GM12891 (cell line): Measurements from ENCODE around the gene IL20RA.

Experiments
- DNase-seq: peaks from one replicate; pipeline ENCODE4 v3.0.0; 2011; ENCODE audit warnings: low spot score; ENCODE audit not compliant: insufficient read length
- FAIRE-seq: peaks from 2 replicates; lab custom pipeline; 2011; peaks lifted over from hg19 to GRCh38; lab: Jason Lieb, UNC
- PAX5 ChIP-seq: IDR thresholded peaks from 2 replicates; pipeline ENCODE4 v1.6.1; 2011; ENCODE audit warnings: low read length, moderate library complexity, mild to moderate bottlenecking; ENCODE audit not compliant: insufficient read depth, severe bottlenecking
- POLR2A ChIP-seq: IDR thresholded peaks from 2 replicates; pipeline ENCODE4 v1.6.1; 2011; ENCODE audit warnings: low read depth, low read length, control low read depth
- POLR2AphosphoS5 ChIP-seq: IDR thresholded peaks from 2 replicates; pipeline ENCODE4 v1.6.1; 2011; ENCODE audit warnings: low read depth, low read length, control low read depth
- POU2F2 ChIP-seq: IDR thresholded peaks from 2 replicates; pipeline ENCODE4 v1.6.1; 2011; ENCODE audit warnings: low read depth, mild to moderate bottlenecking, control low read depth, low read length, moderate library complexity
- SPI1 ChIP-seq: IDR thresholded peaks from 2 replicates; pipeline ENCODE4 v1.6.1; 2011; ENCODE audit warnings: low read depth, low read length, control low read depth
- TAF1 ChIP-seq: IDR thresholded peaks from 2 replicates; pipeline ENCODE4 v1.6.1; 2011; ENCODE audit warnings: low read depth, low read length, control low read depth

Gene IL20RA

DNA sequence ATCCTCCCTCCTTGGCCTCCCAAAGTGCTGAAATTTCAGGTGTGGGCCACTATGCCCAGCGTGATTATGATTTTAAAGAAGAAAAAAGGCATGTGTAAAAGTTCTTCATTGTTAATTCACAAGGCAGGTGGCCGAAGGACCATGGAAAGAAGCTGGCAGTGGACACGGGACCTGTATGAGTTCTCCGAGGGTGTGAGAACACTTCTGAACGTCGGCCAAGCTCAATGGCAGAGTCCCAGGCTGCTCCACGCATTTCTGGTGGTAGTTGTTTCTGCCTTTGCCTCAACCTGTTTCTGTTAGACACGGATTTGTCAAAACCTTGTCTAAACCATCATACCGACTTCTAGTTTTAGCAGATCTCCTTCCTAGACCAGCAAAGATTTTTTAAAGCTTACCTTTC, 36.6 kb downstream of the IL20RA start:
- DNase-seq (no peak), FAIRE-seq (no peak)
- no peak for TF ChIP-seq POLR2AphosphoS5
- no peak for TF ChIP-seq POU2F2
- TF ChIP-seq SPI1 = no peak
- no peak for TF ChIP-seq TAF1
- no peak for TF ChIP-seq PAX5
- no peak for TF ChIP-seq POLR2A

DNA sequence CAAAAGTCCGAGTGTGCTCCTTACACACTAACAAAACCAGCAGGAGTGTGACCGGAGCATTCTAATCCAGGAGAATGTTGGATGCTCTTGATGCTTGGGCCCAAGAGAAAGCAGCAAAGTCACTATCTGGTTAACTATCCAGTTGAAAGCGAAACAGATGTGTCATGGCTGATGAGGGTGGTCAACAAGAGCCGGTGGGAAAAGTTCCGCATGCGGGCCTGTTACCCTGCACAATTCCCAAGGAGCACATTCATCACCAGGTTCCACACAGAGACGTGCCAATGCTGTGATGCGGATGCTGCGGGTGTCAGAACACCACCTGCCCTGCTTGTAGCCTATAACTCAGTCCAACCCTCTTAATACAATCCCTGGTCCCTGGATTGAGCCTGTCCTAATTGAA, 38.7 kb downstream of the IL20RA start:
- TF ChIP-seq POU2F2 (no peak), POLR2A (no peak)
- DNase-seq (no peak), FAIRE-seq (no peak)

DNA sequence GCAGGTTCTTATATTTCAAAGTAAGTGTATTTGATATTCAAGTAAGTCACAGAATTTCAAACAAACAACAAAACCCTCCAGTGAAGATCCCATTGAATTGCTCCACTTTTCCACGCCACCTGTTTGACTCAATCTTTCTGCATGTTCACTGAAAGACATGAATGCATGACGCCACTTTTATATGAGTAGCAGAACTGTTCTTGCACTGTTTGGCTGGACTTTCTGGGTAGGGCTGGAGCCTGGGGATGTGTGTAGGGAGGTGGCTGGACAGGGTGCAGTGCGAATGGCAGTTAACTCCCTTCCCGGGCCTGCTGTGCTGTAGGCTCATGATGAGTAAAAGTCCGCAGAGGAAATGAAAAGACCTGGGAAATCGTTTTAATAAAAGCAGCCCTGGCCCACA, 39.7 kb downstream of the IL20RA start:
- FAIRE-seq = no peak

DNA sequence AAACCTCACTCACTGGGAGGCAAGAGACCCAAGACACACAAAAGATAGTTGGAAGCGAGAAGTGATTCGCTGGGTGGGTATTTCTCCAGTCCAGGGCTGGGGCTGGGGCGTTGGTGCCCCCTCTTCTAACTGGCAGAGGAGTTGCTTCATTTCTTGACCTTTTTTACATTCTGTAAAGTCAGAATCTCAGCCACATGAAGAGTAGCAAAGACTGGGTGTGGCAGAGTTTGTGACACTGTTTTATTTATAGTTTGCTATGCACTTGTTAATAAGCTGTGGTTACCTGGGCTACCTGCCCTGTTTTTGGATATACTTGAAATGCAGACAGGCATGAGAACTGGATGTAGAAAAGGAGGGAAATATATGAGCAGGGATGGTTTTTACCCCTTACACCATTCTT, 42.3 kb downstream of the IL20RA start:
- no peak for FAIRE-seq
- DNase-seq = no peak
- TF ChIP-seq SPI1 = no peak
- TF ChIP-seq POLR2A = no peak
- no peak for TF ChIP-seq POLR2AphosphoS5
- TF ChIP-seq POU2F2 = no peak
- TF ChIP-seq PAX5 = no peak
- no peak for TF ChIP-seq TAF1

More for the DNA sequence above, 39.7 kb downstream of the IL20RA start:
- TF ChIP-seq POU2F2 = no peak
- TF ChIP-seq POLR2A = no peak
- TF ChIP-seq TAF1 = no peak
- TF ChIP-seq SPI1 = no peak
- TF ChIP-seq PAX5 = no peak
- no peak for TF ChIP-seq POLR2AphosphoS5
- no peak for DNase-seq

DNA sequence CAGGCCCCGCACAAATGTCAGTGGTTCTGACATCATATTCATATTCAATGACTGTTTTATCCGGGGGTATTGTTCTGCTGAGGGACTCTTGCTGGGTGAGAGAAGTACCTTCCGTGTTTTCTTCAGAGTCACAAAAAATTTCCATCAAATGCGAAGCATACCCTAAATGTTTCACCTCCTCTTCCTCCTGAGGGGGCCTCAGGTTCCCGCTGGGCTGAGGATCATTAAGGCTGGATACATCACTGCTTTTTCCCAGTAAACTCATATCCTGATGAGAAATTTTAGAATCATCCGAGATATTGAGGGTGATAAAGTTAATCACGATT, 42.8 kb downstream of the IL20RA start:
- FAIRE-seq (no peak), DNase-seq (no peak)
- TF ChIP-seq POU2F2 (no peak), TAF1 (no peak), POLR2AphosphoS5 (no peak), POLR2A (no peak), PAX5 (no peak), SPI1 (no peak)

DNA sequence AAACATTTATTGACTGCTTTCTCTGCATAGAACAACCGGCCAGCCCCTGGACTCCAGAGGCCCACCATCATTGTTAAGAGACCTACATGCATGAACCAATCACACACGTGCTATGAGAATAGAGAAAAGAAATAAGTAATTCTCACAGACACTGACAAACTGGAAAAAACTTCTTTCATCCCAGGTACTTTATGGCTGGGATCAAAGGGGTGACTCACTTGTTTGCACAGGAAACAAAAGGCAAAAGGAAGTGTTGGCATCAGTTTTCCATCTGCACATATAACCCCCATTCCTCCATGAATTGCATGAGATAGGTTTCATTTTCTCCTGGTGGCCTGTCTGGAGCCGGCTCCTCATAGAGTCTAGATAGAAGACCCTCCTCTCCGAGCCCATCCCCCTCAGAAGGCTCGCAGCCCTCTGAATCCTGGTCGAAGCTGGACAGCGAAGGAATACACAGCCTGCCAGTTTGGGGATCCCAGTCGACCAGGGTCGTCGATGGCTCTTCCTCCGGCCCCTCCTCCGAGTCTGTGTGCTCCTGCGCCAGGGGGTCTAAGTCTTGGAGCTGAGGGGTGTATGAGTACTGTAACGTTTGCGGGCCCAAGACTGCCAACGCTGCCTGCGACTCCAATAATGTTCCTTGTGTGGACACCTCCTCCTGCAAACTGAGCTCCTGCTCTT, 43.3 kb downstream of the IL20RA start:
- FAIRE-seq (no peak), DNase-seq (no peak)
- TF ChIP-seq SPI1 (no peak), TAF1 (no peak), POLR2A (no peak), POU2F2 (no peak), POLR2AphosphoS5 (no peak), PAX5 (no peak)

DNA sequence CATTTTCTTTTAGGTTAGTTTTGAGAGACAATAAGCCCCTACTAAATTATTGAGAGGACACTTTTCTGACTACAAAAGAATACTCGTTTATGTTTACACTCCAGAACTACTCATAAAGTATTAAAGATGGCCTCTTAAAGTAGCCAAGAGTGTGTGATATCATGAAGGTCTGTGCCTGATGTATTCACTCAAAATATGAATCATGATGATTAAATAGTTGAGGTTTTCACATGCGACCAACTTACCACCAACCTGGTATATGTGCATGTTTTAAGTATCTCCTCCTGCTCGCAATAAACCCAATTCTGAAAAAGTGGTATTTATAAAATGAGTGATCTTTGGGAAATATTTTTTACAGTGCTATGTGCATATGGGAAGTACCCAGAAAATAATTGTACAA, 43.9 kb downstream of the IL20RA start:
- FAIRE-seq = no peak
- DNase-seq = no peak
- TF ChIP-seq TAF1 = no peak
- TF ChIP-seq POLR2AphosphoS5 = no peak
- TF ChIP-seq POLR2A = no peak
- no peak for TF ChIP-seq SPI1
- no peak for TF ChIP-seq PAX5
- no peak for TF ChIP-seq POU2F2

DNA sequence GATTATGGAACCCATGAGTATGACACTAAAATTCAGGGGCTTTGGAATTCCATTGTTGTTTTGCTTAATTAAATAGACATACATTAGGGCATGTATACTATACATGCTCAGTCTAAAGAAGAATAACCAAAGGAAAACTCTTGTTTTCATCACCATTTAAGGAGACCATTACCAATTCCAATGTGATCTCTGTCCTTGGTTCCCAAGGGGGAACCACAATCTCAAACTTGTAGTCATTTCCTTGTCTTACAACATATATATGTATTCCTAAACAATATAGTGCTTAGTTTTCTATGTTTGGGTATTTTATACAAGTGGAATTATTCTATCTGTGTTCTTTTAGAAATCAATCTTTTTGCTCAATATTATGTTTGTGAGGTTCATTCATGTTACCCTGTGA, 49.2 kb downstream of the IL20RA start:
- no peak for TF ChIP-seq SPI1
- TF ChIP-seq POLR2AphosphoS5 = no peak
- TF ChIP-seq POU2F2 = no peak
- no peak for TF ChIP-seq PAX5
- no peak for TF ChIP-seq POLR2A
- no peak for TF ChIP-seq TAF1
- FAIRE-seq (no peak), DNase-seq (no peak)

DNA sequence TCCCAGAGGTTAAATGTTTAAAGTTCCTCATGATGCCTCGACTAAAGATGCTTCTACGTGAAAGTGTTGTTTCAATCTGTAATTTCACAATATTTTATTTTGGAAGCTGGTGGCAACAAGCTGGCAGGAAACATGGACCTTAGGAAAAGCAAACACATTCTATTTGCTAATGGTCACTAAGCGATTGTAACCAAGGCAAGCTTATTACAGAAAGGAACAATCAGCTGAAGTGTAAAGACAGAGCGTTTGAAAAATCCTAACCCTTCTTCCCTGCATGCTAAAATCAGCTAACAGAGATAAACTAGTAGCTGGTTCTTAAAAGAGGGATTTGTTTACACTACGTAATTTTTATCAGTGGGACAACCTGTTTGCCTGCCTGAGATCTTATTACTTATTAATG, 50.0 kb downstream of the IL20RA start:
- FAIRE-seq = no peak

DNA sequence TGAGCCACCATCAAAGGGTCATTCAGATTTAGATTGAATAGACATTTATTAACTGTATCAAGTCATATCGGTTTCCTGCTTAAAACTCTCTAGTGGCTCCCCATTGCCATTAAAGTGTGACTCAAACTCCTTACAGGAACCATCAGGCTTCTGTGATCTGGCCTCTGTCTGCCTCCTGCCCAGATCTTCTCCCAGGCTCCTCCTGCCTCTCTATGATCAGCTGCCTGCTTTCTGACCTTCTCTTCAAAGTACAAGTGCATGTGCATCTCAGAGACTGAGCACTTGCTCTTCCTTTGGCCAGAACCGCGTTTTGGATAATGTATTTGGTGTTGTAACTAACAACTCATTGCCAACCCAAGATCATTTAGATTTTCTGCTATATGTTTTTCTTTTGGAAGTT, 52.7 kb downstream of the IL20RA start:
- no peak for DNase-seq
- no peak for FAIRE-seq
- TF ChIP-seq PAX5 (no peak), TAF1 (no peak), POLR2A (no peak), SPI1 (no peak), POLR2AphosphoS5 (no peak), POU2F2 (no peak)

More for the DNA sequence above, 50.0 kb downstream of the IL20RA start:
- DNase-seq = no peak
- TF ChIP-seq POLR2AphosphoS5 = no peak
- TF ChIP-seq TAF1 = no peak
- TF ChIP-seq SPI1 = no peak
- no peak for TF ChIP-seq PAX5
- no peak for TF ChIP-seq POU2F2
- TF ChIP-seq POLR2A = no peak
